Lower leg skin (tissue), 3 donors: Measurements from ENCODE around the gene MFN1.

Experiments used
- POLR2A ChIP-seq, 2 donors: fragments of 450-650 bp; IDR thresholded peaks; one replicate each; pipeline ENCODE4 v1.6.1; 2016 to 2017; ENCODE audit warnings: antibody characterized with exemption in 2 of 2, mild to moderate bottlenecking in 1 of 2, moderate library complexity in 1 of 2
- TF ChIP-seq, protein P1 (sequence below), 3 donors: fragments of 450-650 bp; IDR thresholded peaks; one replicate each; pipeline ENCODE4 v1.5.1; 2016; ENCODE audit warnings: antibody characterized with exemption in 3 of 3, mild to moderate bottlenecking in 3 of 3, moderate library complexity in 2 of 3

DNA sequence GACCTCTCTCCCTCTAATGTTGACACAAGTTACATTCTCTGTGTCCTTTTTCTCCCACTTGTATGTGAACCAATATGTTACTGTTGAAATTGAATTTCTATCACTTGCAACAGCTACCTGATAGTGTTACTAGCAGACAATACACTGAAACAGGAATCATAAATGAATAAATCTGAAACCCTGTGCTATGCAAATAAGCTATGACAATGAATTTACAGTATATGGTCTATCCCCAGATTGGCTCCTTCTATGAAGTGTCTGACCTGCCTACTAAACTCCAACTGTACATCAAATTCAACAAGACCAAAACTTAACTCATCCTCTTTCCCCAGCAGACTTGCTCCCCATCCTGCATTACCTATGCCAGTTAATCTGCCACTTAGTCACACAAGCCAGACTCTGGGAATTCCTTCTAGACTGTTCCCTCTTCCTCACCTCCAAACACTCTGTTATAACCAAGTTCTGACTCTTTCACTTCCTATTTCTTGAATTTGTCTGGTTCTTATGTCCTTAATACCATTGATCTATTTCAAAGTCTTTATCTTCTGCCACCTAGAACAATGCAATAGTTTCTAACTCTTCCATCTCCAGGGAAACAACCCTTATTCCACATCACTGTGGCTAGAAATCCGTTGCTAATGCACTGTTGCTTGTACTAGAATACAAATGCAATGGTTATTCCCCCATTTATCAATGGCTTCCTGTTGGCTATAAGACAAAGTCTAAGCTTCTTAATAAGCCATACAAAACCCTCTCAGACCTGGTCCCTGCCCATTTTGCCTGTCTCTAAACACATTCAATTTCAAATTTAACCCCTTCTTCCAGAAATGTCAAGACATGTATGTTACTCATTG is 38.1 kb upstream of the MFN1 start:
- TF ChIP-seq, protein P1, sequence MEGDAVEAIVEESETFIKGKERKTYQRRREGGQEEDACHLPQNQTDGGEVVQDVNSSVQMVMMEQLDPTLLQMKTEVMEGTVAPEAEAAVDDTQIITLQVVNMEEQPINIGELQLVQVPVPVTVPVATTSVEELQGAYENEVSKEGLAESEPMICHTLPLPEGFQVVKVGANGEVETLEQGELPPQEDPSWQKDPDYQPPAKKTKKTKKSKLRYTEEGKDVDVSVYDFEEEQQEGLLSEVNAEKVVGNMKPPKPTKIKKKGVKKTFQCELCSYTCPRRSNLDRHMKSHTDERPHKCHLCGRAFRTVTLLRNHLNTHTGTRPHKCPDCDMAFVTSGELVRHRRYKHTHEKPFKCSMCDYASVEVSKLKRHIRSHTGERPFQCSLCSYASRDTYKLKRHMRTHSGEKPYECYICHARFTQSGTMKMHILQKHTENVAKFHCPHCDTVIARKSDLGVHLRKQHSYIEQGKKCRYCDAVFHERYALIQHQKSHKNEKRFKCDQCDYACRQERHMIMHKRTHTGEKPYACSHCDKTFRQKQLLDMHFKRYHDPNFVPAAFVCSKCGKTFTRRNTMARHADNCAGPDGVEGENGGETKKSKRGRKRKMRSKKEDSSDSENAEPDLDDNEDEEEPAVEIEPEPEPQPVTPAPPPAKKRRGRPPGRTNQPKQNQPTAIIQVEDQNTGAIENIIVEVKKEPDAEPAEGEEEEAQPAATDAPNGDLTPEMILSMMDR (IDR thresholded peaks at IDR 0.05), result no peak
- TF ChIP-seq POLR2A (IDR thresholded peaks at IDR 0.05), result no peak
